NB4 (cell line): ENCODE results near the gene IL17REL.
A peak's percentile ranks its signal among the peaks of the same experiment; 100 is the strongest.

Experiments used
- DNase-seq: peaks from one replicate; pipeline ENCODE4 v3.0.0; 2010; ENCODE audit warnings: low read depth
- H3K4me3 ChIP-seq: one replicate; pipeline ENCODE4 v1.5.1; 2011; ENCODE audit warnings: mild to moderate bottlenecking, low read depth, low read length, moderate library complexity
- MYC ChIP-seq: IDR thresholded peaks from 2 replicates; pipeline ENCODE4 v1.6.1; 2011; ENCODE audit warnings: low read depth, low read length
- POLR2A ChIP-seq: IDR thresholded peaks from 2 replicates; pipeline ENCODE4 v1.6.1; 2011; ENCODE audit warnings: mild to moderate bottlenecking; ENCODE audit not compliant: insufficient read length; ENCODE audit errors: extremely low read depth
- TF ChIP-seq, protein P1 (sequence below): IDR thresholded peaks from 2 replicates; pipeline ENCODE4 v1.6.1; 2011; ENCODE audit warnings: low read depth, low read length
- TF ChIP-seq, protein P2 (sequence below): IDR thresholded peaks from one replicate; pipeline ENCODE4 v1.5.1; 2012; ENCODE audit warnings: low read depth, low read length

Gene IL17REL

DNA sequence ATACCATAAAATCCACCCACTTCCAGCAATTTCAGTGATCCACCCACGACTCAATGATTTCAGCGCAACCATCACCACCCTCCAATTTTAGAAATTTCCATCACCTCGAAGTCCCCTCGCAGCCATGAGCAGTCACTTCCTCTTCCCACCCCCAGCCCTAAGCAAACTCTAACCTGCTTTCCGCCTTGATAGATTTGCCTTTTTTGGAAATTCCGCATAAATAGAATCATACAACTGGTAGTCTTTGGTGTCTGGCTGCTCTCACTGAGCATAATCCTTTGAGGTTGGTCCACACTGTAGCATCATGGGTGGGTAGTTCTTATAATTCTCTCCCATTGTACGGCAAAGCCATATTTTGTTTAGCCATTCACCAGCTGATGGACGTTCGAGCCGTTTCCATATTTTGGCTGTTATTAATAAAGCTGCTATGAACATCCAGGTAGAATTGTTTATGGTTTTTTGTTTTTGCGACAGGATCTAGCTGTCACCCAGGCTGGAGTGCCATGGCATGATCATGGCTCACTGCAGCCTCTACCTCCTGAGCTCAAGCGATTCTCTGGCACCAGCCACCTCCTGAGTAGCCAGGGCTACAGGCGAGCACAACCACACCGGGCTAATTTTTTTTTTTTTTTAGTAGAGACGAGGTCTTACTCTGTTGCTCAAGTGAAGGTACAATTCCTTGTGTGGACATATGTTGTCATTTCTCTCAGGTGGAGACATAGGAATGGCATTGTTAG is 36.0 kb downstream of the IL17REL start:
- H3K4me3 ChIP-seq: no peak overlapping the region
- TF ChIP-seq MYC (no peak), POLR2A (no peak)
- TF ChIP-seq, protein P1, sequence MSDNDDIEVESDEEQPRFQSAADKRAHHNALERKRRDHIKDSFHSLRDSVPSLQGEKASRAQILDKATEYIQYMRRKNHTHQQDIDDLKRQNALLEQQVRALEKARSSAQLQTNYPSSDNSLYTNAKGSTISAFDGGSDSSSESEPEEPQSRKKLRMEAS: no peak
- TF ChIP-seq, protein P2, sequence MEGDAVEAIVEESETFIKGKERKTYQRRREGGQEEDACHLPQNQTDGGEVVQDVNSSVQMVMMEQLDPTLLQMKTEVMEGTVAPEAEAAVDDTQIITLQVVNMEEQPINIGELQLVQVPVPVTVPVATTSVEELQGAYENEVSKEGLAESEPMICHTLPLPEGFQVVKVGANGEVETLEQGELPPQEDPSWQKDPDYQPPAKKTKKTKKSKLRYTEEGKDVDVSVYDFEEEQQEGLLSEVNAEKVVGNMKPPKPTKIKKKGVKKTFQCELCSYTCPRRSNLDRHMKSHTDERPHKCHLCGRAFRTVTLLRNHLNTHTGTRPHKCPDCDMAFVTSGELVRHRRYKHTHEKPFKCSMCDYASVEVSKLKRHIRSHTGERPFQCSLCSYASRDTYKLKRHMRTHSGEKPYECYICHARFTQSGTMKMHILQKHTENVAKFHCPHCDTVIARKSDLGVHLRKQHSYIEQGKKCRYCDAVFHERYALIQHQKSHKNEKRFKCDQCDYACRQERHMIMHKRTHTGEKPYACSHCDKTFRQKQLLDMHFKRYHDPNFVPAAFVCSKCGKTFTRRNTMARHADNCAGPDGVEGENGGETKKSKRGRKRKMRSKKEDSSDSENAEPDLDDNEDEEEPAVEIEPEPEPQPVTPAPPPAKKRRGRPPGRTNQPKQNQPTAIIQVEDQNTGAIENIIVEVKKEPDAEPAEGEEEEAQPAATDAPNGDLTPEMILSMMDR: no peak
- peak; percentile 38 for DNase-seq

DNA sequence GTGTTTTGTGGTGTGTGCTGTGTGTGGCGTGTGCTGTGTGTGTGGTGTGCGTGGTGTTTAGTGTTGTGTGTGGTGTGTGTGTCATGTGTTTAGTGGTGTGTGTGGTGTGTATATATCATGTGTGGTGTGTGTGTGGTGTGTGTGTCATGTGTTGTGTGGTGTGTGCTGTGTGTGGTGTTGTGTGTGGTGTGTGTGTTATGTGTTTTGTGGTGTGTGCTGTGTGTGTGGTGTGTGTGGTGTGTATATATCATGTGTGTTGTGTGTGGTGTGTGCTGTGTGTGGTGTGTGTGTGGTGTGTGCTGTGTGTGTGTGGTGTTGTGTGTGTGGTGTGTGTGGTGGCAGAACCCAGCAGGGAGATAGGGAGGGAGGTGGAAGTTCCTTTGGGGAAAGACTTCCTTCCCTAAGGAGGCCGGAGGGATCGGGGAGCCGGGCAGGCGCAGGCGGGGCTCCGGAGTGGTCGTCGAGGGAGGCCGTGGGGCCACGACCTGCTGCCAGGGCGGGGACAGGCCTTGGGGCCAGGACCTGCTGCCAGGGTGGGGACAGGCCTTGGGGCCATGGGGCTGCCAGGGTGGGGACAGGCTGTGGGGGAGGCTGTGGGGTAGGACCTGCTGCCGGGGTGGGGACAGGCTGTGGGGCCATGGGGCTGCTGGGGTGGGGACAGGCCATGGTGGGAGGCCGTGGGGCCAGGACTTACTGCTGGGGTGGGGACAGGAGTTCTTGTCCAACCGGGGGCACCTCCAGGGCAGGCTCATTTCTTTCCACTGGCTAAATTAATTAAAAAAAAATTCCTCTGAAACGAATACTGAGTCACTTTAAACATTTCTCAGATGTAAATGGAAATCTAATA is 36.8 kb downstream of the IL17REL start:
- TF ChIP-seq MYC: no peak
- TF ChIP-seq, protein P1: no peak
- H3K4me3 ChIP-seq: no peak overlapping the region
- DNase-seq: peak; percentile 19

GRCh38 chr22:49973018-49973961 is 39.3 kb downstream of the IL17REL start:
- H3K4me3 ChIP-seq: no peak overlapping the region
- TF ChIP-seq POLR2A (no peak), MYC (no peak)
- TF ChIP-seq, protein P1: no peak
- TF ChIP-seq, protein P2: no peak
- peak; percentile 31 for DNase-seq

DNA sequence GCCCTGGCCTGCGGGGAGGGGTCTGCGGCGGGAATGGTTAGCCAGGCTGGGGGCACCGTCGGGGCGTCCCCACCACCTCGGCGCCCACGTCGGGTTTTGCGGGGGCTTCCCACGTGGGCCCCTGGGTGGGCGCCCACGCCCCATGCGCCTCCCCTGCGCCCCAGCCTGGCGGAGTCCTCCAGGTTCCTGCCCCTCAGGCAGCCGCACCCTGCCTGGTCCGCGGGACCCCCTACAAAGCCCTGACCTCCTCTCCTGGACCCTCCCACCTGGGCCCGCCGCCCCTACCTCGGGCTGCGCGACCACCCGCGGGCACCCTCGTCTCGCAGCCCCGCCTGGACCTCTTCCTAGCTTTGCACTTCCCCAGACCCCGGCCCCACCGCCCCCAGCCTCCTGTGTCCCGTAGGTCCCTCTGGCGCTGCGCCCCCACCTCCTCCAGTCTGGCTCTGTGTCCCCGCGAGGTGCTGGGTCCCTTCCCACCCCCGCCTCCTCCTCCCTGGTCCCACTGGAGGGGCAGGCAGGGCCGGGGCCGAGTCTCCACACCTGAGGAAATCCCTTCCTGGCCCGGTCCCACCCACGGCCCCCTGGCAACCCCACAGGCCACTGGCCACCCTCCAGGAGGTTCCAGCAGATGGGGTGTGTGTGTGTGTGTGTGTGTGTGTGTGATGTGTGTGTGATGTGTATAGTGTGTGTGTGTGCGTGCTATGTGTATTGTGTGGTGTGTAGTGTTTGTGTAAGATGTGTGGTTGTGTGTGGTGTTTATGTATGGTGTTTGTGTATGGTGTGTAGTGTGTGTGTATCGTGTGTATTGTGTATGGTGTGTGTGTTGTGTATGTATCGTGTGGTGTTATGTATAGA is 40.2 kb downstream of the IL17REL start:
- no peak overlapping the region for H3K4me3 ChIP-seq
- TF ChIP-seq POLR2A (no peak), MYC (no peak)
- TF ChIP-seq, protein P2: no peak
- TF ChIP-seq, protein P1: no peak
- DNase-seq: no peak

DNA sequence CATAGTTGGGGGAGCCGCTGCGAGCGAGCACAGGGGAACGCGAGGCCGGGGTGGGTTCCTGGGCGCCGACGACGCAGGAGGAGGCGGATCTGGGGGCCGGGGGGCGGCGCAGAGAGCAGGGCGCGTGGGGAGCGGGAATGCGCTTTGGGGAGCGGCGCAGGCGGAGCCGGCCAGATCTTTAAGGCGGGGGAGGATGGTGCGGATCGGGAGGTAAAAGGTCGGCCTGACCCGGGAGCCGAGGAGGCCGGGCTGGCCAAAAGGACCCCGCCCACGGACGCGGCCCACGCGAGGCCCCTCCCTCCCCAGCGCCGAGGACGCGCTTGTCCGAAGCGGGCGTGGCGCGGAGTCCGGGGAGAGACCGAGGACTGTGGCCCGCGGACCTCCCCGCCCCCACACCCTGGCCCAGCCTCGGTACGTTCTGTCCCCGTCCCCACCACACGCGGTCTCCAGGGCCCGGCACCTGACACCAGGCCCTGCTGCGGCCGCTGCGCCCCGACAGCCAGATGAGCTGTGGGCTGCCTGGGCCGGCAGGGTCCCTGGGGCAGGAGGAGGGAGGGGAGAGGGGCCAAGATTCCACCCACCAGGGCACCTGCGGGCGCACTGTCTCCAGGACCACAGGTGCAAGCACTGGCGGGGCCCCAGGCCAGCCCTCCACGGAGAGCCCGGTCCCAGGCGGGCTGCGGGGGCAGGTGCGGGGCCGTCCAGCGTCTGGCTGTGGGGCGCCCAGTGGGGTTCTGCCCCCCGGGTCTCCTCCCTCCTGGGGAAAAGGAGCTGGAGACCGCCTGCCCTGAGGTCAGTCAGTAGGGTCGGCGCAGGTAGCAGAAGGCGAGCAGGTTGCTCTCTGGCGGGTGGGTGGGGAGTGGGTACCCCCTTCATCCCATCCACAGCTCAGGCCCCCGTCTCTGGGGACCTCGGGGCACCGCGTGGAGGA is 41.1 kb downstream of the IL17REL start:
- no peak; the same call in 1 of the 2 replicates for TF ChIP-seq MYC
- TF ChIP-seq, protein P2: no peak
- TF ChIP-seq, protein P1: no peak
- TF ChIP-seq POLR2A: no peak
- DNase-seq: peak; percentile 57

More for the DNA sequence above, 41.1 kb downstream of the IL17REL start:
- peak overlapping the region; percentile 21 for H3K4me3 ChIP-seq
